Hepatocyte (in vitro differentiated cells): ENCODE data around the gene KLHL3. TPM values are rescaled to one million over a fixed set of nuclear protein-coding genes. Genes with fewer than 3 reads are reported as not detected.

Experiments used
- DNase-seq: peaks from one replicate; pipeline ENCODE4 v3.0.0-alpha.2; 2016; ENCODE audit warnings: low spot score
- H2AFZ ChIP-seq: fragments of 200-600 bp; sonication (generic); 2 replicates; pipeline ENCODE4 v1.6.0; 2016; ENCODE audit warnings: antibody characterized with exemption, mild to moderate bottlenecking
- H3K27ac ChIP-seq: fragments of 200-600 bp; sonication (generic); 2 replicates; pipeline ENCODE4 v1.5.1; 2016; ENCODE audit warnings: mild to moderate bottlenecking
- H3K27me3 ChIP-seq: fragments of 200-600 bp; sonication (generic); 2 replicates; pipeline ENCODE4 v1.6.1; 2016
- H3K36me3 ChIP-seq: fragments of 200-600 bp; sonication (generic); replicated peaks from 2 replicates; pipeline ENCODE4 v1.5.1; 2016; ENCODE audit warnings: low read depth; ENCODE audit not compliant: insufficient read depth
- H3K4me1 ChIP-seq: fragments of 200-600 bp; sonication (generic); 2 replicates; pipeline ENCODE4 v1.5.1; 2016; ENCODE audit warnings: mild to moderate bottlenecking, moderate library complexity; ENCODE audit not compliant: insufficient read depth
- H3K4me2 ChIP-seq: fragments of 200-600 bp; sonication (generic); 2 replicates; pipeline ENCODE4 v1.6.0; 2016
- H3K4me3 ChIP-seq: fragments of 200-600 bp; sonication (generic); 2 replicates; pipeline ENCODE4 v1.5.1; 2016; ENCODE audit warnings: mild to moderate bottlenecking
- H3K79me2 ChIP-seq: fragments of 200-600 bp; sonication (generic); 2 replicates; pipeline ENCODE4 v1.6.0; 2017; ENCODE audit warnings: mild to moderate bottlenecking
- H3K9me2 ChIP-seq: fragments of 200-600 bp; sonication (generic); replicated peaks from 2 replicates; pipeline ENCODE4 v1.6.0; 2017; ENCODE audit warnings: mild to moderate bottlenecking; ENCODE audit not compliant: insufficient read depth
- H3K9me3 ChIP-seq: fragments of 200-600 bp; sonication (generic); 2 replicates; pipeline ENCODE4 v1.5.1; 2016; ENCODE audit warnings: low read depth, mild to moderate bottlenecking
- H4K20me1 ChIP-seq: fragments of 200-600 bp; sonication (generic); 2 replicates; pipeline ENCODE4 v1.6.0; 2016; ENCODE audit warnings: mild to moderate bottlenecking; ENCODE audit not compliant: insufficient read depth, poor library complexity, severe bottlenecking
- EZH2 ChIP-seq: fragments of 200-600 bp; sonication (generic); IDR thresholded peaks from 2 replicates; pipeline ENCODE4 v1.6.1; 2016; ENCODE audit warnings: antibody characterized with exemption, mild to moderate bottlenecking, borderline replicate concordance
- EZH2phosphoT487 ChIP-seq: fragments of 200-600 bp; sonication (generic); IDR thresholded peaks from one replicate; pipeline ENCODE4 v1.6.1; 2018; ENCODE audit warnings: antibody characterized with exemption, mild to moderate bottlenecking, low read depth, moderate library complexity; ENCODE audit not compliant: unreplicated experiment, severe bottlenecking
- WGBS: methylation state at CpG from one replicate; pipeline ENCODE4 v1.1.6; 2016; ENCODE audit warnings: low lambda C conversion rate; ENCODE audit errors: missing lambda C conversion rate; 5-methylcytosine and 5-hydroxymethylcytosine counted together
- polyA plus RNA-seq: library from polyadenylated mRNA; unstranded; fragments of >200 nt; fragmentation: Nextera tagmentation; extraction: Ambion mirVana; gene quantifications from 2 replicates; pipeline ENCODE4 v1.2.1, GENCODE V29; 2016
- total RNA-seq: library from RNA; depleted of rRNA; stranded (reverse); fragments of >200 nt; gene quantifications from 2 replicates; pipeline ENCODE4 v1.2.3, GENCODE V29; 2014
- TF ChIP-seq, protein P1 (sequence below): fragments of 200-600 bp; sonication (generic); IDR thresholded peaks from 2 replicates; pipeline ENCODE4 v1.5.1; 2016; ENCODE audit warnings: antibody characterized with exemption, mild to moderate bottlenecking; ENCODE audit not compliant: poor library complexity

Gene KLHL3
- total and polyA plus RNA-seq, 2 experiments from 2014 or later: 1.4 to 5.3 TPM

DNA sequence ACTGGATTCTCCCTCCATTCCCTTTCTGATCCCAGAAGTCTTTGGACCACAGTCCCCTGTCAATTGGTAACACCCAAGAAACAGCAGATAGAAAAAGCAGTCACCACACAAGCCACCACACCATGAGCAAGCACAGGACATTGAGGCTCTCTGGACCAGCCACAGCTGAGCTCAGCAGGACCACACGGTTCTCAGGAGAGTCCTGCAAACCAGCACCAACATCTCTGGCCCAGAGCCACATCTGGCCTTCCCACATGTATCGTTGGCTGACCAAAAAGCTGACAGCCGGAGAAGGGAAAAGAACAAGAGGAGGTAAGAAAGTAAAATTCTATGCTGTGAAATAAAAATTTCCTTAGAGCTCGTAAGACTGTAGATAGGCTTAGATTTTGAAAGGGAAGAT, 56.7 kb downstream of the KLHL3 start:
- WGBS: 96% methylated on average over 4 of the region's 4 CpGs
- Histone ChIP-seq H3K36me3 (no peaks in the 10 kb centered on the region), H3K4me3 (no peak overlapping the region), H3K27ac (no peak overlapping the region), H3K27me3 (no peaks in the 10 kb centered on the region), H4K20me1 (no peaks in the 10 kb centered on the region), H3K9me2 (no peaks in the 10 kb centered on the region), H3K4me1 (no peaks in the 10 kb centered on the region), H3K4me2 (no peak overlapping the region), H3K9me3 (no peaks in the 10 kb centered on the region), H3K79me2 (no peaks in the 10 kb centered on the region), H2AFZ (no peak overlapping the region)
- no peak for TF ChIP-seq EZH2
- TF ChIP-seq EZH2phosphoT487: no peak
- TF ChIP-seq, protein P1, sequence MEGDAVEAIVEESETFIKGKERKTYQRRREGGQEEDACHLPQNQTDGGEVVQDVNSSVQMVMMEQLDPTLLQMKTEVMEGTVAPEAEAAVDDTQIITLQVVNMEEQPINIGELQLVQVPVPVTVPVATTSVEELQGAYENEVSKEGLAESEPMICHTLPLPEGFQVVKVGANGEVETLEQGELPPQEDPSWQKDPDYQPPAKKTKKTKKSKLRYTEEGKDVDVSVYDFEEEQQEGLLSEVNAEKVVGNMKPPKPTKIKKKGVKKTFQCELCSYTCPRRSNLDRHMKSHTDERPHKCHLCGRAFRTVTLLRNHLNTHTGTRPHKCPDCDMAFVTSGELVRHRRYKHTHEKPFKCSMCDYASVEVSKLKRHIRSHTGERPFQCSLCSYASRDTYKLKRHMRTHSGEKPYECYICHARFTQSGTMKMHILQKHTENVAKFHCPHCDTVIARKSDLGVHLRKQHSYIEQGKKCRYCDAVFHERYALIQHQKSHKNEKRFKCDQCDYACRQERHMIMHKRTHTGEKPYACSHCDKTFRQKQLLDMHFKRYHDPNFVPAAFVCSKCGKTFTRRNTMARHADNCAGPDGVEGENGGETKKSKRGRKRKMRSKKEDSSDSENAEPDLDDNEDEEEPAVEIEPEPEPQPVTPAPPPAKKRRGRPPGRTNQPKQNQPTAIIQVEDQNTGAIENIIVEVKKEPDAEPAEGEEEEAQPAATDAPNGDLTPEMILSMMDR: no peak
- no peak for DNase-seq

DNA sequence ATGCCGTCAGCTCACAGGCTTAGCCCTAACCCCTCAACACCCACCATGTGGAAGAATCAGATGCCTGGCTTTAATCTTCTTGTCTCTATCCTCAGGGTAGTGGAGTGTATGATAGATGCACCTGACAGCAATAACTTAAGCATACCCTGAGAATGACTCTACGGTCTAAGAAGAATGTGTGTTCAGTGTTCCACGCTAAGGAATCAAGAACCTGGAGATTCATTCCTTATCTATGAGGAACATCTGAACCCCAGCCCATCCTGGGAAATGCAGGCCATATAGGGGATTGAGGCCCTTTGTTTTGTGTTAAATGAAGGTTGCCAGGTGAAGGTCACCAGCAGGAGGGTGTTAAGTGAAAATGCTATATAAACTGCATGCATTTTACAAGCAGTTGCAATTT, 63.0 kb downstream of the KLHL3 start:
- Histone ChIP-seq H3K36me3 (no peaks in the 10 kb centered on the region), H3K4me2 (no peak overlapping the region), H3K4me3 (no peak overlapping the region), H3K79me2 (no peaks in the 10 kb centered on the region), H3K27me3 (no peaks in the 10 kb centered on the region), H3K4me1 (peaks cover 3% of the 10 kb centered on the region), H2AFZ (no peak overlapping the region), H3K27ac (no peak overlapping the region), H4K20me1 (no peaks in the 10 kb centered on the region), H3K9me2 (no peaks in the 10 kb centered on the region), H3K9me3 (no peaks in the 10 kb centered on the region)
- 32% methylated on average over 3 of the region's 3 CpGs for WGBS
- no peak for TF ChIP-seq EZH2
- no peak for TF ChIP-seq EZH2phosphoT487
- DNase-seq: no peak

DNA sequence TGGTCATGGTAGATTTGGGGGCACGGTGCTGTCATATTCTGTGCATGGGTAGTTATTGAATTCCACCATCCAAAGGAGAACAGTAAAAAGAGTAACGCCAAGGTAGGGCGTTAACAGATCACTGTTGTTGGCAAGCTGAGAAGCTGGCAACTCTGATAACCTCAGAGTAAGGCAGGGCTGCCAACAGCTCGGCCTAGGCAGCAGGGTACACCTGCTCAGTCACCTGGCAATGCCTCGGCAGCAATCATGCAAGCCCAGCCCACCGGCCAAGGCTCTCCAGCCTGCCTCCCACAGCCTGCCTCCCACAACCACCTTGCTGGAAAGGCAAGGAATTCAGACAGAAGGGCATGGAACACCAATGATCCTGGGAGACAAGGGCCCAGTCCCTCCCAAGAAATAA, 63.9 kb downstream of the KLHL3 start:
- Histone ChIP-seq H3K4me1 (peaks cover 4% of the 10 kb centered on the region), H3K4me2 (no peak overlapping the region), H3K9me3 (no peaks in the 10 kb centered on the region), H4K20me1 (no peaks in the 10 kb centered on the region), H3K9me2 (no peaks in the 10 kb centered on the region), H3K27me3 (no peaks in the 10 kb centered on the region), H3K27ac (no peak overlapping the region), H3K36me3 (no peaks in the 10 kb centered on the region), H2AFZ (no peak overlapping the region), H3K4me3 (no peak overlapping the region), H3K79me2 (no peaks in the 10 kb centered on the region)
- WGBS: 92% methylated on average over 6 of the region's 6 CpGs
- DNase-seq: no peak
- TF ChIP-seq EZH2: no peak

DNA sequence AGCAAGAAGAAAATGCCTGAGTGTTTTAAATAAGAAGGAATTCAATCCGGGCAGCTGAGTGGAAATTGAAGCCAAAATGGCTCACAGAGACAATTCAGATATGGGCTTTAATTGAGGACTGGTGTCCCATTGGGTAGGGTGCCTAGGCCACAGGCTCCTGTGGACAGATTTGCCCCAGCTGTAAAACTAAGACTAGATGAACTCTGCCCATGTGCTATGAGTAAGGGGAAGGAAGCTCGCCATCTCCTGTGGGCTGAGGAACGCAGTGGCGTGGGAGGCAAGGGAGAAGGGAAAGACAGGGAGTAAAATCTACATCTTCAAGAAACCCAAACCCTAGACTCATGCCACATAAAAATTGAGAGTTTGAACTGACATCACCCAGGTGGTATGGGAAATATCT, 66.1 kb downstream of the KLHL3 start:
- Histone ChIP-seq H2AFZ (no peak overlapping the region), H4K20me1 (no peaks in the 10 kb centered on the region), H3K27ac (no peak overlapping the region), H3K9me3 (no peaks in the 10 kb centered on the region), H3K79me2 (no peaks in the 10 kb centered on the region), H3K27me3 (no peaks in the 10 kb centered on the region), H3K4me1 (peaks cover 11% of the 10 kb centered on the region), H3K4me3 (no peak overlapping the region), H3K36me3 (no peaks in the 10 kb centered on the region), H3K4me2 (no peak overlapping the region), H3K9me2 (no peaks in the 10 kb centered on the region)
- WGBS: 99% methylated on average over 4 of the region's 4 CpGs
- TF ChIP-seq EZH2 (no peak), EZH2phosphoT487 (no peak)
- TF ChIP-seq, protein P1: no peak
- DNase-seq: no peak
